Measurements from ENCODE around the gene TRAK1. TPM values are rescaled to one million over a fixed set of nuclear protein-coding genes. Genes with fewer than 3 reads are reported as not detected.

The TRAK1 gene
- total RNA-seq, 6 donors from 2014 or later = 46.7 to 107 (median 74.7) TPM

GRCh38 chr3:42085641-42086376 lies 5.3 kb upstream of the TRAK1 start:
- TF ChIP-seq CTCF (IDR thresholded peaks at IDR 0.05) (no peak), POLR2A (IDR thresholded peaks at IDR 0.05) (no peak), POLR2AphosphoS5 (IDR thresholded peaks at IDR 0.05) (no peak)
- DNase-seq (no peak), ATAC-seq (ENCODE audit: low FRiP score in 2 of 2) (no peak)
- peaks cover 4 to 35% (median 16%) of the 10 kb centered on the region in 4 donors for H3K36me3 ChIP-seq
- 82 to 85% methylated on average over 11 of the region's 11 CpGs for WGBS, 2 donors
- H3K27ac ChIP-seq = no peak overlapping the region
- no peak overlapping the region for H3K4me3 ChIP-seq
- peaks cover 18 to 34% (median 27%) of the 10 kb centered on the region in 4 donors for H3K4me1 ChIP-seq
- no peaks in the 10 kb centered on the region for H3K27me3 ChIP-seq
- no peaks in the 10 kb centered on the region for H3K9me3 ChIP-seq

- Histone ChIP-seq H3K4me3 (no peak overlapping the region), H3K27ac (no peak overlapping the region), H3K4me1 (peaks cover 0 to 12% (median 4%) of the 10 kb centered on the region in 4 donors), H3K9me3 (no peaks in the 10 kb centered on the region), H3K36me3 (peaks cover 4 to 37% (median 16%) of the 10 kb centered on the region in 4 donors), H3K27me3 (no peaks in the 10 kb centered on the region)
- DNase-seq (no peak), ATAC-seq (ENCODE audit: low FRiP score in 2 of 2) (no peak)
- no peak for TF ChIP-seq POLR2AphosphoS5 (IDR thresholded peaks at IDR 0.05)
- no peak for TF ChIP-seq CTCF (IDR thresholded peaks at IDR 0.05)
- WGBS, 2 donors = 88 to 93% methylated on average over 11 of the region's 11 CpGs
Measured at GRCh38 chr3:42088803-42089530, 2.2 kb upstream of the TRAK1 start.

- Histone ChIP-seq H3K36me3 (peaks cover 4 to 35% (median 16%) of the 10 kb centered on the region in 4 donors), H3K27me3 (no peaks in the 10 kb centered on the region), H3K27ac (peak overlapping the region in 3 of 4 donors; percentile 53 to 55 (median 54)), H3K4me3 (peak overlapping the region in 1 of 4 donors; percentile 31), H3K4me1 (peaks cover 0 to 7% (median under 1%) of the 10 kb centered on the region in 4 donors), H3K9me3 (no peaks in the 10 kb centered on the region)
- no peak for ATAC-seq (ENCODE audit: low FRiP score in 2 of 2)
- no peak for DNase-seq
- 82 to 91% methylated on average over 3 of the region's 3 CpGs for whole genome bisulfite sequencing, 2 donors
- TF ChIP-seq POLR2AphosphoS5 (IDR thresholded peaks at IDR 0.05) (no peak), EP300 (IDR thresholded peaks at IDR 0.05) (no peak), CTCF (IDR thresholded peaks at IDR 0.05) (no peak), POLR2A (IDR thresholded peaks at IDR 0.05) (no peak)
Measured at GRCh38 chr3:42092006-42092405, 849 bp downstream of the TRAK1 start.

- Histone ChIP-seq H3K9me3 (no peaks in the 10 kb centered on the region), H3K27me3 (no peaks in the 10 kb centered on the region), H3K4me3 (no peak overlapping the region), H3K27ac (no peak overlapping the region), H3K36me3 (peaks cover 0 to 15% (median 3%) of the 10 kb centered on the region in 4 donors), H3K4me1 (peaks cover 10 to 20% (median 15%) of the 10 kb centered on the region in 4 donors)
- TF ChIP-seq CTCF (IDR thresholded peaks at IDR 0.05) (no peak), POLR2A (IDR thresholded peaks at IDR 0.05) (no peak), POLR2AphosphoS5 (IDR thresholded peaks at IDR 0.05) (no peak), EP300 (IDR thresholded peaks at IDR 0.05) (no peak)
- WGBS, 2 donors = 74 to 85% methylated on average over 4 of the region's 4 CpGs
- ATAC-seq (ENCODE audit: low FRiP score in 2 of 2) (no peak), DNase-seq (no peak)
Measured at GRCh38 chr3:42094128-42094527, 3.0 kb downstream of the TRAK1 start.
